PFSK-1 (cell line): ENCODE measurements around the gene TRAPPC3.

Experiments used
- FOXP2 ChIP-seq: optimal IDR thresholded peaks from 2 replicates; pipeline ENCODE3; 2011; ENCODE audit warnings: borderline replicate concordance, control low read depth, inconsistent platforms; ENCODE audit not compliant: insufficient read depth; ENCODE audit errors: extremely low read length, extremely low read depth
- POLR2AphosphoS5 ChIP-seq: IDR thresholded peaks from 2 replicates; pipeline ENCODE4 v1.6.1; 2012; ENCODE audit warnings: low read depth, mild to moderate bottlenecking, control low read depth, low read length, moderate library complexity
- REST ChIP-seq, 2 experiments: IDR thresholded peaks; 2 replicates each; pipeline versions ENCODE4 v1.6.1 to v1.8.0; 2011 to 2012; ENCODE audit warnings: low read depth in 2 of 2, low read length in 2 of 2, control low read depth in 1 of 2, inconsistent platforms in 1 of 2, mild to moderate bottlenecking in 1 of 2, moderate library complexity in 1 of 2; ENCODE audit not compliant: insufficient read depth in 1 of 2
- SIN3A ChIP-seq: IDR thresholded peaks from 2 replicates; pipeline ENCODE4 v1.6.1; 2012; ENCODE audit warnings: mild to moderate bottlenecking, low read length, moderate library complexity, borderline replicate concordance; ENCODE audit not compliant: insufficient read depth
- TAF1 ChIP-seq: IDR thresholded peaks from 2 replicates; pipeline ENCODE4 v1.6.1; 2012; ENCODE audit warnings: low read length, control low read depth, borderline replicate concordance; ENCODE audit not compliant: insufficient read depth

The TRAPPC3 gene

GRCh38 chr1:36151134-36151844 is 2.0 kb upstream of the TRAPPC3 start:
- TF ChIP-seq FOXP2 (no peak), REST (IDR thresholded peaks at IDR 0.05; ENCODE audit: insufficient read depth in 1 of 2, low read depth in 2 of 2, low read length in 2 of 2) (no peak), POLR2AphosphoS5 (no peak), SIN3A (no peak), TAF1 (no peak)

DNA sequence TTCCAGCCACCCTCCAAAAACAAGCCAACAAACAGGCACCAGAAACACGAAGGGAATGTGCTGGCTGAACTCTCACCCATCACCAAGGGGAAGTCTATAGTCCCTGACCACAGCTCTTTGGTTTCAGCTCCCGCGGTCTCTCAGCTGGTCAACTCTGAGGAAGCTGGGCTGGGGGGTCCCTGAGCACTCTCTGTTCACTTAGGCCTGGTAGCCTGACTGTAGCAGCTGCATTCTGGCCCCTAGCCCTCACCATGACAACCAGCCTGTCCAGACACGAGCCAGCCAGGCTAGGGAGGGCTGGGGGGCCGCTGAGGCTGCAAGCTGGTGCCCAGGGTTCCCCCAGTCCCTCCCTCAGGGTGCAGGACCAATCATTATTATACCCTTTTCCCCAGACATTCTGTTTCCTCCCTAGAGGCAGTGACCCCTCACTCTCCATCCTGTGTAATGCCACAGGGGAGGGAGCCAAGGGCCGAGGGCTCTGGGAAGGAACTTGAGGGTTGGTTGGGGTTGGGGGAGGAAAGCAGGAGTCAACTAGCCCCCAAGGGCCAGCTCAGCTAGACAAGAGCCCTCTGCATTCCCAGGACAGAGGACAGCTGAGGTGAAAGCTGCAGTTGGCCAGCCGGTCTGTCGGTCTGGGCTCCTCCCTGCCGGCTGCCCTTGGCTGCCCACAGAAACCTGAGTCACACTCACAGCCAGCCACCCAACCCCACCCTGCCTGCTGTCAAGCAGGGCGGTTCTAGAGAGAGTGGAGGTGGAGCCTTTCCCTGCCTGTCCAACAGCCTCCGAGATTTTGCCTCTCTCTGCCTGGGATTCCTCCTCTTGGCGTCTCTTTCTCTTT is 1.2 kb upstream of the TRAPPC3 start:
- TF ChIP-seq TAF1 (0 out of 2 replicates have a peak, but pooled peaks have one; percentile 61), FOXP2 (no peak), REST (IDR thresholded peaks at IDR 0.05; ENCODE audit: insufficient read depth in 1 of 2, low read depth in 2 of 2, low read length in 2 of 2) (no peak), POLR2AphosphoS5 (peak; percentile 62)

- no peak for TF ChIP-seq SIN3A
- TF ChIP-seq FOXP2: no peak
- TF ChIP-seq POLR2AphosphoS5: no peak; the same call in 1 of the 2 replicates
- no peak for TF ChIP-seq REST (IDR thresholded peaks at IDR 0.05; ENCODE audit: insufficient read depth in 1 of 2, low read depth in 2 of 2, low read length in 2 of 2)
- TF ChIP-seq TAF1: no peak
Observed at GRCh38 chr1:36149973-36150295, 648 bp upstream of the TRAPPC3 start.

DNA sequence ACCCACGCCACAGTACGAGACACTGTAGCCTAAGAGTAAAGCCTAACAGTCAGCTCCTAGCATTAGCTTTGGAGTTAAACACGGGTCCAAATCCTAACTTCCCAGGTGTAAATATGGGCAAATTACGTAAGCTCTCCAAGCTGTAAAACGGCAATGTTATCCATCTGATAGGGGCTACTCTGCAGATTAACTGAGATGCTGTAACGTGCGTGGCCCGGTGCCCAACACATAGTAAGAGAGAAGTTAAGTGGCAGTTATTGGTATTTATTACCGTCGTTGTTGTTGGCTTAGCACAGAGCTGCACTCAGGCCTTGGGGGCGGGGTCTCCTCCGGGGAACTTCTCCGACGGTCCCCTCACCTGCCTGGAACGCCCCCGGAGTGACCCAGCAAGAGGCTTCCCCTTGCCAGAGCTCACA is 457 bp downstream of the TRAPPC3 start:
- TF ChIP-seq SIN3A: no peak
- no peak for TF ChIP-seq FOXP2
- no peak for TF ChIP-seq TAF1
- no peak for TF ChIP-seq POLR2AphosphoS5
- no peak for TF ChIP-seq REST (IDR thresholded peaks at IDR 0.05; ENCODE audit: insufficient read depth in 1 of 2, low read depth in 2 of 2, low read length in 2 of 2)
